ENCODE measurements around the gene C1S. TPM values are rescaled to one million over a fixed set of nuclear protein-coding genes. Genes with fewer than 3 reads are reported as not detected.

The C1S gene
- total and polyA plus RNA-seq, 9 of the 15 experiments (the other 6 are each of a cell fraction or from before 2014, with no cell fraction given) = 0.08 to 0.84 (median 0.27) TPM

DNA sequence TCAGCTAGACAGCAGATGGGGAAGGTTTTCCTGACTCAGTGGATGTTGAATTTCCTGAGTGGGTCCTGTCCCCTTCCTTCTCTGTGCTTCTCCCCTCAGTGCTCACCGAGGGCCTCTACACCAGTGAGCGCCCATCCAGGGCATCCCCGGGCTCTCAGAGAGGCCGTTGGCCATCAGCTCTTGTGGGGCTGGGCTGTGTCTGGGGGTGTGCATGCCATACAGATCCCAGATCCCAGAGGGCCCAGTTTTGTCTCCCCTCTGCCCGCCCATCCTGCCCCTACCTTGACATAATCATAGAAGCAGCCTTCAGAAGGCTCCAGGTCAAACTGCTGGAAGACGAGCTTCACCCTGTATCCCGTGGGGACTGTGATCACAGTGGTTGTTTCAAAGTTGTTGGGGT lies 30.7 kb downstream of the C1S start:
- TF ChIP-seq HNRNPH1 (optimal IDR thresholded peaks at IDR 0.05; ENCODE audit: low read depth, low read length) = no peak
- no peak for TF ChIP-seq MAFG (tag; conservative IDR thresholded peaks at IDR 0.05)
- no peak for TF ChIP-seq BRCA1 (IDR thresholded peaks at IDR 0.05)
- no peak for TF ChIP-seq BRCA1 (CRISPR knock-in tag; IDR thresholded peaks at IDR 0.05)
- no peak for TF ChIP-seq HNRNPUL1 (IDR thresholded peaks at IDR 0.05; ENCODE audit: low read length)
- TF ChIP-seq MEIS2 (IDR thresholded peaks at IDR 0.05; ENCODE audit: partially characterized antibody) = no peak
- TF ChIP-seq, protein P1, sequence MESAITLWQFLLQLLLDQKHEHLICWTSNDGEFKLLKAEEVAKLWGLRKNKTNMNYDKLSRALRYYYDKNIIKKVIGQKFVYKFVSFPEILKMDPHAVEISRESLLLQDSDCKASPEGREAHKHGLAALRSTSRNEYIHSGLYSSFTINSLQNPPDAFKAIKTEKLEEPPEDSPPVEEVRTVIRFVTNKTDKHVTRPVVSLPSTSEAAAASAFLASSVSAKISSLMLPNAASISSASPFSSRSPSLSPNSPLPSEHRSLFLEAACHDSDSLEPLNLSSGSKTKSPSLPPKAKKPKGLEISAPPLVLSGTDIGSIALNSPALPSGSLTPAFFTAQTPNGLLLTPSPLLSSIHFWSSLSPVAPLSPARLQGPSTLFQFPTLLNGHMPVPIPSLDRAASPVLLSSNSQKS (CRISPR knock-in tag; IDR thresholded peaks at IDR 0.05) = no peak
- TF ChIP-seq ERF (CRISPR knock-in tag; IDR thresholded peaks at IDR 0.05) = no peak
- TF ChIP-seq RUNX1 (IDR thresholded peaks at IDR 0.05; ENCODE audit: low read depth) = no peak
- TF ChIP-seq ZKSCAN8 (CRISPR knock-in tag; IDR thresholded peaks at IDR 0.05) = no peak
- intact Hi-C loops (cut with micrococcal nuclease) (no loop called here), in situ Hi-C loops (cut with MboI) (no loop called here)
- peaks cover 6 to 16% of the 10 kb centered on the region in 2 experiments; a peak in 3 of 5 replicates for H3K4me1 ChIP-seq (replicated peaks in 1 of 2; ENCODE audit: control insufficient read depth in 2 of 2, insufficient read depth in 2 of 2, low read length in 2 of 2)
- H3K27ac ChIP-seq (ENCODE audit: extremely low read depth, low read depth, low read length) = no peak overlapping the region
- DNase-seq (ENCODE audit: extremely low read depth in 1 of 4, low spot score in 3 of 4) (no peak), FAIRE-seq (no peak), ATAC-seq (no peak)
- BruUV-seq (replicated peaks) = no TSS peak
- peak overlapping the region in 1 of 2 experiments; percentile 71; a peak in 1 of 4 replicates for H3K9ac ChIP-seq (ENCODE audit: insufficient read depth in 1 of 2, low read depth in 2 of 2, low read length in 2 of 2)
- H3K4me3 ChIP-seq = no peak overlapping the region
- H3K79me2 ChIP-seq (ENCODE audit: control insufficient read depth, insufficient read depth, low read length) = no peaks in the 10 kb centered on the region
- H3K27me3 ChIP-seq (ENCODE audit: control insufficient read depth in 2 of 2, insufficient read depth in 2 of 2, low read length in 2 of 2) = no peaks in the 10 kb centered on the region; a peak in 2 of 5 replicates
- no peaks in the 10 kb centered on the region for H3K9me1 ChIP-seq (ENCODE audit: control insufficient read depth, insufficient read depth, low read length)
- H3K4me2 ChIP-seq (ENCODE audit: insufficient read depth, low read length) = no peak overlapping the region
- no peaks in the 10 kb centered on the region for H4K20me1 ChIP-seq (replicated peaks; ENCODE audit: control insufficient read depth, insufficient read depth, low read length)
- H3K36me3 ChIP-seq (ENCODE audit: control insufficient read depth, insufficient read depth, low read length) = no peaks in the 10 kb centered on the region
- 17% methylated on average over 1 of the region's 7 CpGs for WGBS (ENCODE audit: insufficient coverage, low coverage, missing lambda C conversion rate)
- CTCF ChIA-PET (ENCODE audit: low intra/inter-chr PET ratio) = interaction anchor here (0.8 kb wide), 1 partner anchor 18 kb away, joined by 3 read pairs; no protein-coding TSS in a partner anchor
- POLR2A ChIA-PET = interaction anchor here (0.6 to 1.3 kb wide), 4 partner anchors 10 to 147 kb away, joined by 3 to 4 read pairs (median 4); partner anchors contain the start of genes C12orf57 and RNU7-1
- no peak overlapping the region for H2AFZ ChIP-seq (ENCODE audit: low read depth, low read length)
- H3K9me3 ChIP-seq (replicated peaks; ENCODE audit: control insufficient read depth, insufficient read depth, low read depth, low read length) = no peaks in the 10 kb centered on the region

All from K562 (cell line).